A549 (cell line): Measurements from ENCODE around the gene NEURL3.

ENCODE experiments used
- CHD2 ChIP-seq: fragments of 150-350 bp; IDR thresholded peaks from 2 replicates; pipeline ENCODE4 v1.6.1; 2014; ENCODE audit warnings: low read length; ENCODE audit not compliant: partially characterized antibody
- MAZ ChIP-seq: fragments of 150-350 bp; IDR thresholded peaks from 2 replicates; pipeline ENCODE4 v1.6.1; 2014; ENCODE audit warnings: antibody characterized with exemption, low read depth, low read length, borderline replicate concordance
- TF ChIP-seq, protein P1 (sequence below): fragments of >200 bp; sonication (Bioruptor Twin); formaldehyde crosslinking; IDR thresholded peaks from 3 replicates; pipeline ENCODE4 v1.5.1; 2016

DNA sequence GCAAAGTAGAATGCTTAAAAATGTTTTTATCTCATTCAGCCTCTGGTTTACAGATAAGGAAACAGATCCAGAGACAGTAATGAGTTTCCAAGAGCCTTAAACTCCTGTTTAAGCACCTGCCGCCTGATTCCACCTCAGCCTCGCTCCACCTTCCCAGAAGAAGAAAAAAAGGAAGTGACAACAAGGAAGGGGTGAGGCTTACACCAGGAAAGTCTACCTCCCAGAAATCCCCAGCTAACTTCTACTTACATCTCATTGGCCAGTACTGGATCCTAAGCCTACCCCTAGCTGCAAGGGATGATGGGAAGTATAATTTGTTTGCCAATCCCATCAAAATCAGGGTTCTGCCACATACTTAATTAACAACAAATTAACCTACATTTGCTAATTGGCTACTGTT is 16.1 kb upstream of the NEURL3 start:
- TF ChIP-seq, protein P1, sequence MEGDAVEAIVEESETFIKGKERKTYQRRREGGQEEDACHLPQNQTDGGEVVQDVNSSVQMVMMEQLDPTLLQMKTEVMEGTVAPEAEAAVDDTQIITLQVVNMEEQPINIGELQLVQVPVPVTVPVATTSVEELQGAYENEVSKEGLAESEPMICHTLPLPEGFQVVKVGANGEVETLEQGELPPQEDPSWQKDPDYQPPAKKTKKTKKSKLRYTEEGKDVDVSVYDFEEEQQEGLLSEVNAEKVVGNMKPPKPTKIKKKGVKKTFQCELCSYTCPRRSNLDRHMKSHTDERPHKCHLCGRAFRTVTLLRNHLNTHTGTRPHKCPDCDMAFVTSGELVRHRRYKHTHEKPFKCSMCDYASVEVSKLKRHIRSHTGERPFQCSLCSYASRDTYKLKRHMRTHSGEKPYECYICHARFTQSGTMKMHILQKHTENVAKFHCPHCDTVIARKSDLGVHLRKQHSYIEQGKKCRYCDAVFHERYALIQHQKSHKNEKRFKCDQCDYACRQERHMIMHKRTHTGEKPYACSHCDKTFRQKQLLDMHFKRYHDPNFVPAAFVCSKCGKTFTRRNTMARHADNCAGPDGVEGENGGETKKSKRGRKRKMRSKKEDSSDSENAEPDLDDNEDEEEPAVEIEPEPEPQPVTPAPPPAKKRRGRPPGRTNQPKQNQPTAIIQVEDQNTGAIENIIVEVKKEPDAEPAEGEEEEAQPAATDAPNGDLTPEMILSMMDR = no peak
- no peak for TF ChIP-seq MAZ
- no peak for TF ChIP-seq CHD2
